ENCODE measurements around the gene UBE2G2. TPM values are rescaled to one million over a fixed set of nuclear protein-coding genes. Genes with fewer than 3 reads are reported as not detected.

The UBE2G2 gene
- total RNA-seq, 6 donors from 2014 or later = 74.4 to 218 (median 80.1) TPM

DNA sequence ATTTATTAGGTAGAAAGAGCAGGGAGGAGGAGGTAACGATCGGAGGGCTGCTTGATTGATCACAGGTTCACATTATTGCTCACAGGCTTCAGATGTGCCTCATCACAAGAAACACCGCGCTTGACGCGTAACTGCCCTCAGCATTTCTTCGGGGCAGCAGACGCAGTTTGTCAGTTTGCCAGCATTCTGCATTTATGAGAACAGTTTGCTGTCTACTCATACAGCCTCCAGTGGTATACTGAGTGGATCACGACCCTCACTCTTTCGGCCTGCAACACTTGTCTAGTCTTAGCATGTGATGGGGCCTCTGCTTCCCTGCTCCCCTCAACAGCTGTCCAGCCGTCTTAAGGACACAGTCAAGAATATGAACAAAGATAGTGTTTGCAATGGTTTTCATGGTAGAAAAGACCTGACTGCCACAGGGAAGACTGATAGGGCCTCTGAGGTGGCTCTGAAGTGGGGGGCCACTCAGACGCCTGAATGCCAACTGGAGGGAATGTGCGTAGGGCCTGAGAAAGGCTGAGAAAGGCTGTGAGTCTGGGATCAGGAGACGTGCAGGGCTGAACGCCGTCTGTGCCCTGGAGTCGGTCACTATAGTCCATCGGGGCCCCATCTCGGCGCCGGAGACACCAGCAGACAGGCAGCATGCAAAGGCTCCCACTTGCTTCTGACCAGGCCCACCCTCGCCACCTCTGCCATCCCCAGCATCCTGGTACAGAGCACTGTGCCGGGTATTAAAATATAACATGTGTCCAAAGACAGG, 45.0 kb downstream of the UBE2G2 start:
- TF ChIP-seq POLR2A (IDR thresholded peaks at IDR 0.05) = no peak
- no peak for TF ChIP-seq POLR2AphosphoS5 (IDR thresholded peaks at IDR 0.05)
- no peak for TF ChIP-seq EP300 (IDR thresholded peaks at IDR 0.05)
- TF ChIP-seq, protein P1, sequence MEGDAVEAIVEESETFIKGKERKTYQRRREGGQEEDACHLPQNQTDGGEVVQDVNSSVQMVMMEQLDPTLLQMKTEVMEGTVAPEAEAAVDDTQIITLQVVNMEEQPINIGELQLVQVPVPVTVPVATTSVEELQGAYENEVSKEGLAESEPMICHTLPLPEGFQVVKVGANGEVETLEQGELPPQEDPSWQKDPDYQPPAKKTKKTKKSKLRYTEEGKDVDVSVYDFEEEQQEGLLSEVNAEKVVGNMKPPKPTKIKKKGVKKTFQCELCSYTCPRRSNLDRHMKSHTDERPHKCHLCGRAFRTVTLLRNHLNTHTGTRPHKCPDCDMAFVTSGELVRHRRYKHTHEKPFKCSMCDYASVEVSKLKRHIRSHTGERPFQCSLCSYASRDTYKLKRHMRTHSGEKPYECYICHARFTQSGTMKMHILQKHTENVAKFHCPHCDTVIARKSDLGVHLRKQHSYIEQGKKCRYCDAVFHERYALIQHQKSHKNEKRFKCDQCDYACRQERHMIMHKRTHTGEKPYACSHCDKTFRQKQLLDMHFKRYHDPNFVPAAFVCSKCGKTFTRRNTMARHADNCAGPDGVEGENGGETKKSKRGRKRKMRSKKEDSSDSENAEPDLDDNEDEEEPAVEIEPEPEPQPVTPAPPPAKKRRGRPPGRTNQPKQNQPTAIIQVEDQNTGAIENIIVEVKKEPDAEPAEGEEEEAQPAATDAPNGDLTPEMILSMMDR (IDR thresholded peaks at IDR 0.05) = no peak
- Histone ChIP-seq H3K27me3 (no peaks in the 10 kb centered on the region), H3K27ac (no peak overlapping the region), H3K9me3 (no peaks in the 10 kb centered on the region), H3K36me3 (no peaks in the 10 kb centered on the region), H3K4me3 (no peak overlapping the region), H3K4me1 (no peaks in the 10 kb centered on the region)
- ATAC-seq (ENCODE audit: low FRiP score in 2 of 2) = no peak
- WGBS, 2 donors = 93 to 96% methylated on average over 20 to 23 of the region's 23 CpGs
- DNase-seq = no peak

DNA sequence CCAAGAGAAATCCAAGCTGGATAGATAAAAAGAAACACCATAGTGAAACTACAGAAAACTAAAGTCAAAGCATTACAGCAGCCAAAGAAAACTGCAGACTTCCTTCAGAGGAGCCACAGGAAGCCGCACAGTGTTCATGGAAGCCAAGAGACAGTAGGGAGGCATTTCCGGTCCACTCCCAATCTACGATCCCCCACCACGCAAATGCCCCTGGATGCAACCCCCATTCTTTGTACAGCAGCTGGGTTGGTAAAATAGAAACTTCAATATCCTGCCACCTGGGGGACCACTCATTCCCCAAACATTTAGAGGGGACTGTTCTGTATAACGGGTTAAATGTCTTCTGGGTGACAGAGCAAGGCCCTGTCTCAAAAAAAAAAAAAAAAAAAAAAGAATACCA, 46.4 kb downstream of the UBE2G2 start:
- no peak for DNase-seq
- Histone ChIP-seq H3K9me3 (no peaks in the 10 kb centered on the region), H3K27ac (no peak overlapping the region), H3K4me3 (no peak overlapping the region), H3K27me3 (no peaks in the 10 kb centered on the region), H3K4me1 (no peaks in the 10 kb centered on the region), H3K36me3 (no peaks in the 10 kb centered on the region)
- TF ChIP-seq EP300 (IDR thresholded peaks at IDR 0.05) = no peak
- no peak for TF ChIP-seq POLR2A (IDR thresholded peaks at IDR 0.05)
- TF ChIP-seq, protein P1 (IDR thresholded peaks at IDR 0.05) = no peak
- no peak for TF ChIP-seq POLR2AphosphoS5 (IDR thresholded peaks at IDR 0.05)
- 62 to 69% methylated on average over 5 of the region's 5 CpGs for WGBS, 2 donors
- no peak for ATAC-seq (ENCODE audit: low FRiP score in 2 of 2)

GRCh38 chr21:44753357-44753756, 48.3 kb downstream of the UBE2G2 start:
- DNase-seq = peak in 1 of 2 donors; percentile 59
- Histone ChIP-seq H3K4me3 (no peak overlapping the region), H3K36me3 (no peaks in the 10 kb centered on the region), H3K9me3 (no peaks in the 10 kb centered on the region), H3K27ac (no peak overlapping the region), H3K4me1 (no peaks in the 10 kb centered on the region), H3K27me3 (no peaks in the 10 kb centered on the region)
- 87 to 92% methylated on average over 3 to 19 of the region's 19 CpGs for WGBS, 2 donors
- TF ChIP-seq POLR2AphosphoS5 (IDR thresholded peaks at IDR 0.05) (no peak), POLR2A (IDR thresholded peaks at IDR 0.05) (no peak)
- no peak for ATAC-seq (ENCODE audit: low FRiP score in 2 of 2)

DNA sequence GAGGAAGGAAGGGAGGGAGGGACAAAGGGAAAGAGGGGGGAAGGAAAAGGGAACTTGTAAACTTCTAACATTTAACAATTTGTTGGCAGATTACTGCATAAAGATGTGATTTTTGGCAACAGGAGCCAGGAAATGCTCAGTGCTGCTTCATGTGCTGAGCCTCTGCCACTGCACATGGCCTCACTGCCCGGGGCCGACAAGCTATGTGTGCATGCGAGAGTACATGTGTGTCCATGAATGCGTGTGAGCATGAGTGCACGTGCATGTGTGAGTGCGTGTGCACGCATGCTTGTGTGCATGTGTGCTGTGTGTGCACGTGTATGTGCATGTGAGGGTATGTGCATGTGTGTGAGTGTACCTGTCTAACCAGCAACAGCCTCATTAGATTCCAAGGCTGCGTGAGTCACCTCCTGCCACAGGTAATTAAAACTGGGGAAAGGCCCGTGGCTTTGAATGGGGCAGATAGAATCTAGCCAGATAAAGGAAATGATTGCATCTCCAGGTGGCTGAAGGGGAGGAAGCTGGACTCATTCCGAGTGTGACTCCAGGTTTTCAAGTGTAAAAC, 48.9 kb downstream of the UBE2G2 start:
- H3K4me3 ChIP-seq = no peak overlapping the region
- H3K4me1 ChIP-seq = no peaks in the 10 kb centered on the region
- no peaks in the 10 kb centered on the region for H3K9me3 ChIP-seq
- ATAC-seq (ENCODE audit: low FRiP score in 2 of 2) = no peak
- H3K27me3 ChIP-seq = no peaks in the 10 kb centered on the region
- WGBS, 2 donors = 76 to 78% methylated on average over 11 of the region's 11 CpGs
- TF ChIP-seq POLR2AphosphoS5 (IDR thresholded peaks at IDR 0.05) (no peak), EP300 (IDR thresholded peaks at IDR 0.05) (no peak), POLR2A (IDR thresholded peaks at IDR 0.05) (no peak)
- TF ChIP-seq, protein P1 (IDR thresholded peaks at IDR 0.05) = no peak
- H3K27ac ChIP-seq = no peak overlapping the region
- H3K36me3 ChIP-seq = no peaks in the 10 kb centered on the region
- DNase-seq = no peak

- 85 to 88% methylated on average over 34 of the region's 34 CpGs for WGBS, 2 donors
- DNase-seq (peak in 1 of 2 donors; percentile 68), ATAC-seq (ENCODE audit: low FRiP score in 2 of 2) (no peak)
- TF ChIP-seq POLR2A (IDR thresholded peaks at IDR 0.05) (no peak), EP300 (IDR thresholded peaks at IDR 0.05) (no peak), POLR2AphosphoS5 (IDR thresholded peaks at IDR 0.05) (no peak)
- TF ChIP-seq, protein P1 (IDR thresholded peaks at IDR 0.05) = no peak
- H3K27me3 ChIP-seq = no peaks in the 10 kb centered on the region
- no peak overlapping the region for H3K27ac ChIP-seq
- no peaks in the 10 kb centered on the region for H3K4me1 ChIP-seq
- no peaks in the 10 kb centered on the region for H3K36me3 ChIP-seq
- no peak overlapping the region for H3K4me3 ChIP-seq
- no peaks in the 10 kb centered on the region for H3K9me3 ChIP-seq
Observed at GRCh38 chr21:44751799-44752636, 49.6 kb downstream of the UBE2G2 start.

Measured in upper lobe of left lung (tissue), 6 donors.